ENCODE data around the gene TKTL2.
"Not testable (repeated sequence)": the region's sequence is repeated elsewhere in the genome, so short reads cannot be mapped to it uniquely, and the experiment has no call there.

Gene TKTL2

GRCh38 chr4:163473576-163473975 lies at the start of gene TKTL2:
TKTL2 (minus strand) TSS chr4:163473754; CDS start chr4:163473734, 20 bp downstream.
- no peak for DNase-seq

- no peak for DNase-seq
Measured at GRCh38 chr4:163515198-163515597, 41.6 kb upstream of the TKTL2 start.

GRCh38 chr4:163505374-163505773 lies 31.8 kb upstream of the TKTL2 start:
- DNase-seq, result no peak

- DNase-seq, result no peak
Measured at GRCh38 chr4:163500586-163500985, 27.0 kb upstream of the TKTL2 start.

- DNase-seq, result peak; percentile 5
Measured at GRCh38 chr4:163495900-163496299, 22.3 kb upstream of the TKTL2 start.

- DNase-seq, result peak; percentile 79
Measured at GRCh38 chr4:163494360-163495241, 21.0 kb upstream of the TKTL2 start, which contains the start of gene TMA16. TMA16 (plus strand) TSS chr4:163494690; CDS start chr4:163494802, 112 bp downstream.

- DNase-seq, result peak; percentile 15
Measured at GRCh38 chr4:163493643-163494359, 20.2 kb upstream of the TKTL2 start.

GRCh38 chr4:163492951-163493504 lies 19.5 kb upstream of the TKTL2 start:
- no peak for DNase-seq

GRCh38 chr4:163489929-163490328 lies 16.4 kb upstream of the TKTL2 start:
- no peak for DNase-seq

- DNase-seq, result no peak
Measured at GRCh38 chr4:163486321-163486720, 12.8 kb upstream of the TKTL2 start.

GRCh38 chr4:163485589-163485988 lies 12.0 kb upstream of the TKTL2 start:
- no peak for DNase-seq

- peak; percentile 52 for DNase-seq
Measured at GRCh38 chr4:163484906-163485305, 11.4 kb upstream of the TKTL2 start.

GRCh38 chr4:163482190-163482589 lies 8.6 kb upstream of the TKTL2 start:
- no peak for DNase-seq

GRCh38 chr4:163476761-163477438 lies 3.3 kb upstream of the TKTL2 start:
- no peak for DNase-seq

- no peak for DNase-seq
Measured at GRCh38 chr4:163474027-163474426, 473 bp upstream of the TKTL2 start.

- no peak for DNase-seq
Measured at GRCh38 chr4:163473130-163473529, 424 bp downstream of the TKTL2 start.

- DNase-seq, result no peak
Measured at GRCh38 chr4:163470391-163470790, 3.2 kb downstream of the TKTL2 start.

- DNase-seq, result no peak
Measured at GRCh38 chr4:163467082-163467770, 6.3 kb downstream of the TKTL2 start.

- DNase-seq, result no peak
Measured at GRCh38 chr4:163462556-163462955, 11.0 kb downstream of the TKTL2 start.

- DNase-seq, result no peak
Measured at GRCh38 chr4:163448540-163449203, 24.9 kb downstream of the TKTL2 start.

- no peak for DNase-seq
Measured at GRCh38 chr4:163447481-163447880, 26.1 kb downstream of the TKTL2 start.

- DNase-seq, result not testable (repeated sequence)
Measured at GRCh38 chr4:163447023-163447422, 26.5 kb downstream of the TKTL2 start.

All from CD4-positive, alpha-beta T cell treated with Interleukin-4 for 4 hours (primary cell).